NCI-H1417 treated with DMSO at 0.1 percent for 48 hours (cell line): Measurements from ENCODE around the gene PANX2.
"Not testable (repeated sequence)": the region's sequence is repeated elsewhere in the genome, so short reads cannot be mapped to it uniquely, and the experiment has no call there.

Experiments used
- DNase-seq: peaks from one replicate; lab custom pipeline; 2025; lab: John Stamatoyannopoulos, UW

PANX2 gene

GRCh38 chr22:50199251-50199721 lies 28.8 kb downstream of the PANX2 start:
- DNase-seq, result no peak

- DNase-seq, result no peak
Observed at GRCh38 chr22:50199829-50200460, 29.4 kb downstream of the PANX2 start.

- no peak for DNase-seq
Observed at GRCh38 chr22:50200461-50201190, 30.1 kb downstream of the PANX2 start, which contains the start of gene SELENOO. Gene SELENOO, plus strand, starts transcription at chr22:50201011. Its CDS starts 26 bp downstream, at chr22:50201037.

- DNase-seq, result no peak
Observed at GRCh38 chr22:50201191-50202129, 30.9 kb downstream of the PANX2 start.

GRCh38 chr22:50202130-50202666 lies 31.7 kb downstream of the PANX2 start:
- no peak for DNase-seq

- DNase-seq, result no peak
Observed at GRCh38 chr22:50203288-50203687, 32.8 kb downstream of the PANX2 start.

- DNase-seq, result no peak
Observed at GRCh38 chr22:50204571-50204970, 34.0 kb downstream of the PANX2 start.

- not testable (repeated sequence) for DNase-seq
Observed at GRCh38 chr22:50204998-50205397, 34.5 kb downstream of the PANX2 start.

- DNase-seq, result no peak
Observed at GRCh38 chr22:50205781-50206569, 35.4 kb downstream of the PANX2 start.

GRCh38 chr22:50206599-50206998 lies 36.1 kb downstream of the PANX2 start:
- no peak for DNase-seq

- no peak for DNase-seq
Observed at GRCh38 chr22:50207383-50208140, 37.0 kb downstream of the PANX2 start.

GRCh38 chr22:50208430-50208938 lies 38.0 kb downstream of the PANX2 start:
- DNase-seq, result no peak

GRCh38 chr22:50208939-50209892 lies 38.7 kb downstream of the PANX2 start:
- DNase-seq, result no peak

- DNase-seq, result no peak
Observed at GRCh38 chr22:50209893-50210292, 39.4 kb downstream of the PANX2 start.

GRCh38 chr22:50210378-50211139 lies 40.0 kb downstream of the PANX2 start:
- no peak for DNase-seq

- no peak for DNase-seq
Observed at GRCh38 chr22:50211147-50211546, 40.6 kb downstream of the PANX2 start.

GRCh38 chr22:50213263-50213662 lies 42.7 kb downstream of the PANX2 start:
- no peak for DNase-seq

- DNase-seq, result no peak
Observed at GRCh38 chr22:50215297-50216054, 44.9 kb downstream of the PANX2 start.
